Activated T-helper 1 cell treated with anti-CD3 and anti-CD28 coated beads, Interleukin-12 subunit alpha, Interleukin-12 subunit beta, Interleukin-2, Interleukin-4 antibody, amounts not matched to agents 30 ng/mL and 10 ng/mL and 1 ng/mL, durations not matched to agents 14 hours and 24 hours and 36 hours (primary cell): ENCODE data around the gene LTA. TPM values are rescaled to one million over a fixed set of nuclear protein-coding genes. Genes with fewer than 3 reads are reported as not detected.
"Not testable (repeated sequence)": the region's sequence is repeated elsewhere in the genome, so short reads cannot be mapped to it uniquely, and the experiment has no call there.

ENCODE experiments used
- DNase-seq: peaks from one replicate; pipeline ENCODE4 v3.0.0; 2021; ENCODE audit warnings: low spot score
- H3K27ac Mint-ChIP-seq: one replicate; pipeline ENCODE4 v1.8.0; 2021; ENCODE audit warnings: mild to moderate bottlenecking, mixed read lengths
- H3K27me3 Mint-ChIP-seq: one replicate; pipeline ENCODE4 v1.8.0; 2022; ENCODE audit warnings: mild to moderate bottlenecking, moderate library complexity, mixed read lengths; ENCODE audit not compliant: insufficient read depth
- H3K36me3 Mint-ChIP-seq: one replicate; pipeline ENCODE4 v1.8.0; 2021; ENCODE audit warnings: low read depth, mixed read lengths
- H3K4me1 Mint-ChIP-seq: one replicate; pipeline ENCODE4 v1.8.0; 2021; ENCODE audit warnings: low read depth, mixed read lengths
- H3K4me3 Mint-ChIP-seq: one replicate; pipeline ENCODE4 v1.8.0; 2021; ENCODE audit warnings: mild to moderate bottlenecking, moderate library complexity, mixed read lengths
- H3K9me3 Mint-ChIP-seq: one replicate; pipeline ENCODE4 v1.8.0; 2021; ENCODE audit warnings: mixed read lengths
- intact Hi-C: fragments of 100-400 bp; cut with micrococcal nuclease; formaldehyde crosslinking; loops from one replicate; pipeline ENCODE4 v1.15.1; 2024
- total RNA-seq: library from RNA; stranded (reverse); gene quantifications from 2 replicates; pipeline ENCODE4 v1.2.3, GENCODE V29; 2022

LTA gene
- total RNA-seq, 1 donor from 2014 or later: 1,078 TPM

GRCh38 chr6:31587791-31588777, 16.0 kb downstream of the LTA start:
- H3K9me3 Mint-ChIP-seq: no peaks in the 10 kb centered on the region
- H3K4me3 Mint-ChIP-seq: peak overlapping the region; percentile 87
- H3K27ac Mint-ChIP-seq: peak overlapping the region; percentile 93
- H3K36me3 Mint-ChIP-seq: peaks cover 25% of the 10 kb centered on the region
- no peak for DNase-seq
- H3K27me3 Mint-ChIP-seq: no peaks in the 10 kb centered on the region
- intact Hi-C loops: no loop called here
- H3K4me1 Mint-ChIP-seq: peaks cover 70% of the 10 kb centered on the region

- Mint-ChIP-seq H3K27ac (peak overlapping the region; percentile 36), H3K36me3 (peaks cover 25% of the 10 kb centered on the region), H3K4me3 (peak overlapping the region; percentile 37), H3K4me1 (peaks cover 78% of the 10 kb centered on the region), H3K27me3 (no peaks in the 10 kb centered on the region), H3K9me3 (no peaks in the 10 kb centered on the region)
- DNase-seq: no peak
- intact Hi-C loops: no loop called here
Observed at GRCh38 chr6:31588871-31589650, 17.0 kb downstream of the LTA start.

GRCh38 chr6:31590691-31591090, 18.6 kb downstream of the LTA start:
- not testable (repeated sequence) for H3K4me3 Mint-ChIP-seq, DNase-seq, H3K9me3 Mint-ChIP-seq, H3K27me3 Mint-ChIP-seq
- Mint-ChIP-seq H3K36me3 (peaks cover 25% of the 10 kb centered on the region), H3K27ac (peak overlapping the region; percentile 20), H3K4me1 (peaks cover 69% of the 10 kb centered on the region)
- intact Hi-C loops: loop anchor here (10.0 kb wide), 1 partner anchor 186 kb away; the partner anchor contains the start of gene MICA

- DNase-seq: no peak
Observed at GRCh38 chr6:31592396-31592771, 20.3 kb downstream of the LTA start.

GRCh38 chr6:31597006-31597405, 24.9 kb downstream of the LTA start:
- no peak overlapping the region for H3K4me3 Mint-ChIP-seq

More at GRCh38 chr6:31592396-31592771, 20.3 kb downstream of the LTA start:
- peak overlapping the region; percentile 80 for H3K27ac Mint-ChIP-seq
- H3K4me3 Mint-ChIP-seq: peak overlapping the region; percentile 62
- no peaks in the 10 kb centered on the region for H3K9me3 Mint-ChIP-seq
- H3K4me1 Mint-ChIP-seq: peaks cover 64% of the 10 kb centered on the region
- intact Hi-C loops: loop anchor here (10.0 kb wide), 1 partner anchor 188 kb away; the partner anchor contains the start of gene MICA
- H3K36me3 Mint-ChIP-seq: peaks cover 17% of the 10 kb centered on the region
- H3K27me3 Mint-ChIP-seq: no peaks in the 10 kb centered on the region

GRCh38 chr6:31607317-31607716, 35.2 kb downstream of the LTA start:
- no peak for DNase-seq
- H3K36me3 Mint-ChIP-seq: no peaks in the 10 kb centered on the region
- intact Hi-C loops: no loop called here
- no peak overlapping the region for H3K27ac Mint-ChIP-seq
- H3K4me1 Mint-ChIP-seq: no peaks in the 10 kb centered on the region
- H3K9me3 Mint-ChIP-seq: no peaks in the 10 kb centered on the region
- H3K4me3 Mint-ChIP-seq: no peak overlapping the region
- peaks cover 2% of the 10 kb centered on the region for H3K27me3 Mint-ChIP-seq

More at GRCh38 chr6:31597006-31597405, 24.9 kb downstream of the LTA start:
- Mint-ChIP-seq H3K27me3 (no peaks in the 10 kb centered on the region), H3K27ac (no peak overlapping the region), H3K9me3 (no peaks in the 10 kb centered on the region), H3K4me1 (peaks cover 52% of the 10 kb centered on the region), H3K36me3 (no peaks in the 10 kb centered on the region)
- DNase-seq: no peak
- intact Hi-C loops: loop anchor here (10.0 kb wide), 1 partner anchor 192 kb away; the partner anchor contains the start of gene MICA

GRCh38 chr6:31609519-31610406, 37.7 kb downstream of the LTA start:
- H3K27me3 Mint-ChIP-seq: no peaks in the 10 kb centered on the region
- no peaks in the 10 kb centered on the region for H3K9me3 Mint-ChIP-seq
- no peak overlapping the region for H3K27ac Mint-ChIP-seq
- DNase-seq: no peak
- H3K36me3 Mint-ChIP-seq: no peaks in the 10 kb centered on the region
- H3K4me3 Mint-ChIP-seq: no peak overlapping the region
- intact Hi-C loops: no loop called here
- H3K4me1 Mint-ChIP-seq: peaks cover 5% of the 10 kb centered on the region

- Mint-ChIP-seq H3K36me3 (no peaks in the 10 kb centered on the region), H3K27me3 (no peaks in the 10 kb centered on the region), H3K4me1 (peaks cover 17% of the 10 kb centered on the region), H3K4me3 (no peak overlapping the region), H3K9me3 (no peaks in the 10 kb centered on the region), H3K27ac (no peak overlapping the region)
- DNase-seq: no peak
- intact Hi-C loops: no loop called here
Observed at GRCh38 chr6:31610968-31611367, 38.9 kb downstream of the LTA start.

GRCh38 chr6:31614075-31614619, 42.1 kb downstream of the LTA start:
- Mint-ChIP-seq H3K36me3 (peaks cover 2% of the 10 kb centered on the region), H3K27ac (no peak overlapping the region), H3K9me3 (no peaks in the 10 kb centered on the region), H3K27me3 (no peaks in the 10 kb centered on the region), H3K4me1 (peaks cover 28% of the 10 kb centered on the region), H3K4me3 (no peak overlapping the region)
- intact Hi-C loops: no loop called here
- DNase-seq: no peak

GRCh38 chr6:31614684-31615578, 42.8 kb downstream of the LTA start, which contains the start of gene AIF1:
Gene AIF1 (plus strand): TSS chr6:31615234. CDS start chr6:31615330, 96 bp downstream.
- intact Hi-C loops: loop anchor here (5.0 kb wide), 1 partner anchor 343 kb away; the partner anchor contains the start of gene HLA-C
- Mint-ChIP-seq H3K27ac (peak within 1 kb of the TSS; percentile 72), H3K36me3 (peaks cover 4% of the 10 kb centered on the region), H3K4me3 (peak within 1 kb of the TSS; percentile 74), H3K27me3 (no peaks in the 10 kb centered on the region), H3K4me1 (peaks cover 28% of the 10 kb centered on the region), H3K9me3 (no peaks in the 10 kb centered on the region)
- DNase-seq: no peak

GRCh38 chr6:31615748-31616147, 43.7 kb downstream of the LTA start:
- peak; percentile 13 for DNase-seq
- Mint-ChIP-seq H3K36me3 (peaks cover 4% of the 10 kb centered on the region), H3K27ac (peak overlapping the region; percentile 72), H3K4me3 (peak overlapping the region; percentile 74), H3K4me1 (peaks cover 28% of the 10 kb centered on the region), H3K9me3 (no peaks in the 10 kb centered on the region), H3K27me3 (no peaks in the 10 kb centered on the region)
- intact Hi-C loops: loop anchor here (5.0 kb wide), 1 partner anchor 343 kb away; the partner anchor contains the start of gene HLA-C
